Sigmoid colon (tissue), 7 donors: ENCODE measurements around the gene FASN. TPM values are rescaled to one million over a fixed set of nuclear protein-coding genes. Genes with fewer than 3 reads are reported as not detected.
A peak's percentile ranks its signal among the peaks of the same experiment; 100 is the strongest.

Source experiments
- DNase-seq: peaks from one replicate; pipeline ENCODE4 v3.0.0-alpha.2; 2019
- H3K27ac ChIP-seq, 4 donors: fragments of 200-600 bp; sonication (generic); one replicate each; pipeline ENCODE4 v1.5.1; 2016 to 2019; ENCODE audit warnings: mild to moderate bottlenecking in 1 of 4
- H3K27me3 ChIP-seq, 3 donors: fragments of 200-600 bp; sonication (generic); one replicate each; pipeline ENCODE4 v1.5.1; 2019; ENCODE audit warnings: mild to moderate bottlenecking in 1 of 3
- H3K36me3 ChIP-seq, 4 donors: fragments of 200-600 bp; sonication (generic); one replicate each; pipeline ENCODE4 v1.5.1; 2016 to 2019
- H3K4me1 ChIP-seq, 4 donors: fragments of 200-600 bp; sonication (generic); one replicate each; pipeline ENCODE4 v1.5.1; 2017 to 2019
- H3K4me3 ChIP-seq, 4 donors: fragments of 200-600 bp; sonication (generic); one replicate each; pipeline ENCODE4 v1.5.1; 2017 to 2019; ENCODE audit warnings: mild to moderate bottlenecking in 2 of 4, moderate library complexity in 1 of 4
- H3K9me3 ChIP-seq, 4 donors: fragments of 200-600 bp in 3 of 4; sonication (generic) in 3 of 4; one replicate each; pipeline versions ENCODE4 v1.5.1 to v1.6.1; 2013 to 2019
- EP300 ChIP-seq, 4 donors: sonication (generic); formaldehyde crosslinking; IDR thresholded peaks; one replicate each; pipeline ENCODE4 v1.6.1; 2017; ENCODE audit warnings: antibody characterized with exemption in 4 of 4
- POLR2A ChIP-seq, 2 donors: fragments of 450-650 bp; IDR thresholded peaks; one replicate each; pipeline ENCODE4 v1.6.1; 2016; ENCODE audit warnings: antibody characterized with exemption in 2 of 2, mild to moderate bottlenecking in 2 of 2, moderate library complexity in 2 of 2
- POLR2AphosphoS5 ChIP-seq, 4 donors: sonication (generic); formaldehyde crosslinking; IDR thresholded peaks; one replicate each; pipeline ENCODE4 v1.6.1; 2017; ENCODE audit warnings: antibody characterized with exemption in 4 of 4
- WGBS, 2 donors: extraction: QIAGEN DNeasy Blood & Tissue Kit; methylation state at CpG; one replicate each; pipeline ENCODE4 v1.1.7; 2013; 5-methylcytosine and 5-hydroxymethylcytosine counted together
- intact Hi-C: fragments of 100-400 bp; cut with DNase I; formaldehyde crosslinking; loops from one replicate; pipeline ENCODE4 v1.15.1; 2023
- polyA plus RNA-seq, 3 donors: library from polyadenylated mRNA; stranded (reverse); fragments of 200-250 nt; gene quantifications; one replicate each; pipeline ENCODE4 v1.2.3, GENCODE V29; 2013
- total RNA-seq, 4 donors: library from RNA; depleted of rRNA; stranded (reverse); fragments of >200 nt; gene quantifications; one replicate each; pipeline ENCODE4 v1.1.0, GENCODE V29; 2016
- TF ChIP-seq, protein P1 (sequence below), 4 experiments: fragments of 450-650 bp in 3 of 4; fragments of 200-600 bp in 1 of 4; IDR thresholded peaks; one replicate each; pipeline ENCODE4 v1.5.1; 2016 to 2019; ENCODE audit warnings: antibody characterized with exemption in 4 of 4, mild to moderate bottlenecking in 3 of 4, moderate library complexity in 2 of 4
- donor health status: healthy with polysubstance abuse.
- donor health status: Bipolar disorder and iron deficiency.
- donor health status: healthy.

The FASN gene
- total and polyA plus RNA-seq, 7 donors: 12.7 to 152 (median 18.0) TPM

DNA sequence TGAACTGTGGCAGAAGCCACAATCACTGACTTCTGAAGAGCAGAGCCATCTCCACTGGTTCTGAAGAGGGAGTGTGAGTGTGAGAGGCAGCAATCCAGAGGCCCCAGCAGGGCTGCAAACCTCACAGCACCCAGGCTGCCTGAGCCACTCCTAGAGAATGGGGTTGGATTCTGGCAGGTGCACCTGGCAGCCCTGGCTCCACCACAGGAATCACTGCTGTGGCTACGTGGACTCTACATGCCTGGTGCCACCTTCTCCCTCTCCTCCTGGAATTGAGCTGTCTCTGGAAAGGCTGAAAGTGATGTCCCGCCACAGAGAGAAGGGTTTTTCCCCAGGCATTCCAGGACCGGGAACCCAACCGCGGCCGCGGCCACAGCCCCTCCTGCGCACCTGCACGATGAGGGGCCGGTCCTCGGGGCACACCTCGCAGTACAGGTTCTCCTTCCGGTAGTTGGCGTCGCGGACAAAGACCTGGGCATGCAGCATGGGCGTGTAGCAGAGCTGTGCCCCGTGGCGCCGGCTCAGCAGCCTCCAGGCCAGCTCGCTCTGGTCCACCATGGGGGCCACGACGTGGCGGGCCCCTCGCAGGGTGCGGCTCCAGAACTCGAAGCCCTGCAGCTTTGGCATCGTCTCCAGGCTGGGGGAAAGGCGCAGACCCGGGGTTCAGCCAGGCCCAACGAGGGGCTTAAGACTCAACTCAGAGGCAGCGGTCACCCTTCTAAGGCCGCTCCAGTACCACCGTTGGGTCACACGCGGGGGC lies 33.4 kb downstream of the FASN start:
- no peak for TF ChIP-seq POLR2AphosphoS5 (IDR thresholded peaks at IDR 0.05)
- no peak for TF ChIP-seq EP300 (IDR thresholded peaks at IDR 0.05)
- no peak for TF ChIP-seq POLR2A (IDR thresholded peaks at IDR 0.05)
- TF ChIP-seq, protein P1, sequence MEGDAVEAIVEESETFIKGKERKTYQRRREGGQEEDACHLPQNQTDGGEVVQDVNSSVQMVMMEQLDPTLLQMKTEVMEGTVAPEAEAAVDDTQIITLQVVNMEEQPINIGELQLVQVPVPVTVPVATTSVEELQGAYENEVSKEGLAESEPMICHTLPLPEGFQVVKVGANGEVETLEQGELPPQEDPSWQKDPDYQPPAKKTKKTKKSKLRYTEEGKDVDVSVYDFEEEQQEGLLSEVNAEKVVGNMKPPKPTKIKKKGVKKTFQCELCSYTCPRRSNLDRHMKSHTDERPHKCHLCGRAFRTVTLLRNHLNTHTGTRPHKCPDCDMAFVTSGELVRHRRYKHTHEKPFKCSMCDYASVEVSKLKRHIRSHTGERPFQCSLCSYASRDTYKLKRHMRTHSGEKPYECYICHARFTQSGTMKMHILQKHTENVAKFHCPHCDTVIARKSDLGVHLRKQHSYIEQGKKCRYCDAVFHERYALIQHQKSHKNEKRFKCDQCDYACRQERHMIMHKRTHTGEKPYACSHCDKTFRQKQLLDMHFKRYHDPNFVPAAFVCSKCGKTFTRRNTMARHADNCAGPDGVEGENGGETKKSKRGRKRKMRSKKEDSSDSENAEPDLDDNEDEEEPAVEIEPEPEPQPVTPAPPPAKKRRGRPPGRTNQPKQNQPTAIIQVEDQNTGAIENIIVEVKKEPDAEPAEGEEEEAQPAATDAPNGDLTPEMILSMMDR (IDR thresholded peaks at IDR 0.05): no peak
- Histone ChIP-seq H3K27ac (peak overlapping the region; percentile 76 to 89 (median 84)), H3K36me3 (peaks cover 9 to 44% (median 19%) of the 10 kb centered on the region in 4 donors), H3K27me3 (no peaks in the 10 kb centered on the region), H3K4me3 (peak overlapping the region; percentile 61 to 97 (median 88)), H3K4me1 (peaks cover 0 to 30% (median 25%) of the 10 kb centered on the region in 4 donors), H3K9me3 (no peaks in the 10 kb centered on the region)
- no peak for DNase-seq
- WGBS, 2 donors: 10 to 38% methylated on average over 36 of the region's 36 CpGs
- intact Hi-C loops: loop anchor here (2.0 kb wide), 1 partner anchor 34 kb away; the partner anchor contains the start of gene FASN

DNA sequence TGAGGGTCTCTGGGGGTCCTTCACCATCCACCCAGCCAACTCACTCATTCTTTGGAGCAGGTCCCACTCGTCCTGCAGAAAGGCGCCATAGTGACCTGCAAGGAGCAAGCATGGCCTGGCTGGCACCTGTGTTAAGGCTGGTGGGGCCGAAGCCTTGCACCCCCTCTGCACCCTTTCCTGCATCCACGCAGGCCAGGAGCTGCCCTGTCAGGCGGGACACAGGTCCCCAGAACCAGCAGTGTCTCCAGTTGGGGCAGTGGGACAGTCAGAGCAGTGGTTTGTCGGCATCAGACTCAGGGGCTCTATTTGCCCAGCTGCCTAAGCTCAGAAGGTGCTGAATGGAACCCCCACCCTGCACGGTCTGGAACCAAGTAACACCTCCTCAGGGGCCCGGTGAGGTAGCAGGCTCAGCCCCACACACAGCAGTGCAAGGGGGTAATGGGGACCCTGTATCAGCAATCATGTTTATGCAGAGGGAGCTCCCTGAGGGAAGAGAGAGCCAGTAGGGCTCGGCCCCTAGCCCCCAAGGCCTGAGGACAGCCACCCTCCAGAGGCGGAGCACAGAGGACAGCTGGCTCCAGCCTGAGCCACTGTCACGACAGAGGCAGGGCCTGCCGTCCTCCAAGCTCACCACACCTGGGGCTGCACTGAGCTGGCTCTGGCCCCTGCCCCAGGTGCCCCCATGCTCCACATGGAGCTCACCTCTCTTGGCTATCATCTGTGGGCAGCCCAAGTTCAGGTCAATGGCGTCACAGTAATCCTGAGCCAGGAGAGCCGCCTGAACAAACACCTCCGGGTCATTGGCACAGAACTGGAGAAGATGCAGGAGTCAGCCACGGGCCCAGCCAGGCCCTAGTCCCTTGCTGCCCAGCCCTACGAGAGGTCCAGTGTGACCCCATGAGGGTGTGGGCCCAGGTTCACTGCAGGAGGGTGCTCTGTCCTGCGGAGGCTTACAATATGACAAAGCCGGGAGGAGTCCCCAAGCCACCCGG lies 34.3 kb downstream of the FASN start:
- Histone ChIP-seq H3K36me3 (peaks cover 9 to 53% (median 19%) of the 10 kb centered on the region in 4 donors), H3K27ac (no peak overlapping the region), H3K4me1 (peaks cover 0 to 30% (median 25%) of the 10 kb centered on the region in 4 donors), H3K4me3 (no peak overlapping the region), H3K9me3 (no peaks in the 10 kb centered on the region), H3K27me3 (no peaks in the 10 kb centered on the region)
- intact Hi-C loops: loop anchor here (2.0 kb wide), 1 partner anchor 35 kb away; the partner anchor contains the start of gene FASN
- TF ChIP-seq POLR2AphosphoS5 (IDR thresholded peaks at IDR 0.05): no peak
- TF ChIP-seq, protein P1 (IDR thresholded peaks at IDR 0.05): no peak
- no peak for DNase-seq
- 71 to 81% methylated on average over 20 of the region's 20 CpGs for WGBS, 2 donors

GRCh38 chr17:82062984-82063368 lies 35.1 kb downstream of the FASN start:
- H3K36me3 ChIP-seq: peaks cover 10 to 61% (median 21%) of the 10 kb centered on the region in 4 donors
- WGBS, 2 donors: 93 to 96% methylated on average over 9 of the region's 9 CpGs
- H3K4me1 ChIP-seq: peaks cover 0 to 30% (median 25%) of the 10 kb centered on the region in 4 donors
- no peak for DNase-seq
- no peaks in the 10 kb centered on the region for H3K27me3 ChIP-seq
- intact Hi-C loops: no loop called here
- no peak overlapping the region for H3K27ac ChIP-seq
- H3K4me3 ChIP-seq: no peak overlapping the region
- TF ChIP-seq, protein P1 (IDR thresholded peaks at IDR 0.05): no peak
- TF ChIP-seq POLR2A (IDR thresholded peaks at IDR 0.05): no peak
- no peak for TF ChIP-seq EP300 (IDR thresholded peaks at IDR 0.05)
- no peak for TF ChIP-seq POLR2AphosphoS5 (IDR thresholded peaks at IDR 0.05)
- H3K9me3 ChIP-seq: no peaks in the 10 kb centered on the region

GRCh38 chr17:82062076-82062983 lies 35.7 kb downstream of the FASN start:
- Histone ChIP-seq H3K27me3 (no peaks in the 10 kb centered on the region), H3K4me1 (peaks cover 0 to 30% (median 25%) of the 10 kb centered on the region in 4 donors), H3K27ac (no peak overlapping the region), H3K9me3 (no peaks in the 10 kb centered on the region), H3K36me3 (peaks cover 16 to 67% (median 24%) of the 10 kb centered on the region in 4 donors), H3K4me3 (no peak overlapping the region)
- no peak for DNase-seq
- TF ChIP-seq EP300 (IDR thresholded peaks at IDR 0.05): no peak
- TF ChIP-seq, protein P1 (IDR thresholded peaks at IDR 0.05): no peak
- 87 to 91% methylated on average over 24 of the region's 24 CpGs for WGBS, 2 donors
- intact Hi-C loops: no loop called here
